Measurements from ENCODE around the gene CACNA1C. TPM values are rescaled to one million over a fixed set of nuclear protein-coding genes. Genes with fewer than 3 reads are reported as not detected.

Gene CACNA1C
- total RNA-seq, 1 experiment from 2014 or later = 1.1 TPM

GRCh38 chr12:2384029-2384386, 331.2 kb downstream of the CACNA1C start:
- H4K5ac ChIP-seq (ENCODE audit: insufficient read length, low read depth, low read length) = no peak overlapping the region
- H3K4ac ChIP-seq (ENCODE audit: low read depth, low read length) = no peak overlapping the region
- no peak overlapping the region for H3K56ac ChIP-seq (ENCODE audit: insufficient read length, low read depth, low read length)
- H3K27me3 Mint-ChIP-seq (ENCODE audit: low read depth) = no peaks in the 10 kb centered on the region
- no peak for DNase-seq
- H2BK5ac ChIP-seq (ENCODE audit: insufficient read length, low read length) = no peak overlapping the region
- no peaks in the 10 kb centered on the region for H4K20me1 ChIP-seq (ENCODE audit: control insufficient read depth, insufficient read depth, insufficient read length)
- peaks cover 4 to 6% of the 10 kb centered on the region in 2 experiments for H3K4me1 Mint-ChIP-seq
- no peaks in the 10 kb centered on the region; a peak in 1 of 5 replicates for H3K9me3 Mint-ChIP-seq
- H3K27me3 ChIP-seq (ENCODE audit: insufficient read depth, low read length) = no peaks in the 10 kb centered on the region
- no peaks in the 10 kb centered on the region for H3K23me2 ChIP-seq (ENCODE audit: insufficient read length, low read depth, low read length, poor library complexity, severe bottlenecking)
- no peaks in the 10 kb centered on the region for H3K36me3 Mint-ChIP-seq (ENCODE audit: insufficient read depth in 1 of 3, low read depth in 3 of 3)
- H3K4me3 Mint-ChIP-seq = no peak overlapping the region
- no peak overlapping the region for H3T11ph ChIP-seq (ENCODE audit: low read length)
- no peak overlapping the region for H3K18ac ChIP-seq (ENCODE audit: insufficient read length, low read depth, low read length)
- no peak overlapping the region for H2BK12ac ChIP-seq (ENCODE audit: insufficient read length, low read depth, low read length)
- TF ChIP-seq, protein P1, sequence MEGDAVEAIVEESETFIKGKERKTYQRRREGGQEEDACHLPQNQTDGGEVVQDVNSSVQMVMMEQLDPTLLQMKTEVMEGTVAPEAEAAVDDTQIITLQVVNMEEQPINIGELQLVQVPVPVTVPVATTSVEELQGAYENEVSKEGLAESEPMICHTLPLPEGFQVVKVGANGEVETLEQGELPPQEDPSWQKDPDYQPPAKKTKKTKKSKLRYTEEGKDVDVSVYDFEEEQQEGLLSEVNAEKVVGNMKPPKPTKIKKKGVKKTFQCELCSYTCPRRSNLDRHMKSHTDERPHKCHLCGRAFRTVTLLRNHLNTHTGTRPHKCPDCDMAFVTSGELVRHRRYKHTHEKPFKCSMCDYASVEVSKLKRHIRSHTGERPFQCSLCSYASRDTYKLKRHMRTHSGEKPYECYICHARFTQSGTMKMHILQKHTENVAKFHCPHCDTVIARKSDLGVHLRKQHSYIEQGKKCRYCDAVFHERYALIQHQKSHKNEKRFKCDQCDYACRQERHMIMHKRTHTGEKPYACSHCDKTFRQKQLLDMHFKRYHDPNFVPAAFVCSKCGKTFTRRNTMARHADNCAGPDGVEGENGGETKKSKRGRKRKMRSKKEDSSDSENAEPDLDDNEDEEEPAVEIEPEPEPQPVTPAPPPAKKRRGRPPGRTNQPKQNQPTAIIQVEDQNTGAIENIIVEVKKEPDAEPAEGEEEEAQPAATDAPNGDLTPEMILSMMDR (conservative IDR thresholded peaks at IDR 0.05) = no peak
- no peak overlapping the region for H3K14ac ChIP-seq (ENCODE audit: insufficient read depth, low read length)
- H3K4me2 ChIP-seq (ENCODE audit: insufficient read depth, insufficient read length, low read length) = no peak overlapping the region
- H2AFZ ChIP-seq (ENCODE audit: low read length) = no peak overlapping the region
- H3K27ac Mint-ChIP-seq = no peak overlapping the region; a peak in 1 of 7 replicates
- no peak overlapping the region for H4K8ac ChIP-seq (replicated peaks; ENCODE audit: insufficient read length, low read depth, low read length)
- no peak overlapping the region for H2BK120ac ChIP-seq (ENCODE audit: low read depth, low read length, poor library complexity, severe bottlenecking)
- H3K23ac ChIP-seq (ENCODE audit: insufficient read length, low read depth, low read length) = no peak overlapping the region
- no peak overlapping the region for H2AK5ac ChIP-seq (ENCODE audit: insufficient read length, low read length)
- no peak overlapping the region for H4K91ac ChIP-seq (ENCODE audit: insufficient read length, low read depth, low read length)
- no peak overlapping the region for H3K9ac ChIP-seq (ENCODE audit: extremely low read depth, insufficient read length, low read length)
- H2BK20ac ChIP-seq (ENCODE audit: low read depth, low read length, poor library complexity, severe bottlenecking) = no peak overlapping the region
- H2BK15ac ChIP-seq (ENCODE audit: low read depth, low read length) = no peak overlapping the region
- no peaks in the 10 kb centered on the region for H3K79me2 ChIP-seq (ENCODE audit: insufficient read depth, low read length)
- WGBS (ENCODE audit: extremely low coverage, insufficient read length, low lambda C conversion rate) = no CpG with 5 or more reads among the region's 6 CpGs
- H3K27ac ChIP-seq (ENCODE audit: insufficient read length, low read depth, low read length) = no peak overlapping the region
- H3K79me1 ChIP-seq (ENCODE audit: insufficient read depth, low read depth, low read length, poor library complexity, severe bottlenecking) = no peaks in the 10 kb centered on the region
- H3K9me3 ChIP-seq (ENCODE audit: control insufficient read depth, low read depth, low read length) = no peaks in the 10 kb centered on the region
- H3K4me1 ChIP-seq (ENCODE audit: insufficient read depth, low read length) = no peaks in the 10 kb centered on the region

Measured in H9 (cell line).